GM21381 (cell line): ENCODE results near the gene PPP1R16B.
"Not testable (repeated sequence)": the region's sequence is repeated elsewhere in the genome, so short reads cannot be mapped to it uniquely, and the experiment has no call there.

Source experiments
- ATAC-seq: cut with Tn5 transposase; IDR thresholded peaks from one replicate; pipeline ENCODE4 v1.9.1; 2021; ENCODE audit warnings: mild to moderate bottlenecking, moderate library complexity; ENCODE audit not compliant: unreplicated experiment

The PPP1R16B gene

GRCh38 chr20:38843346-38843745, 37.8 kb downstream of the PPP1R16B start:
- no peak for ATAC-seq

DNA sequence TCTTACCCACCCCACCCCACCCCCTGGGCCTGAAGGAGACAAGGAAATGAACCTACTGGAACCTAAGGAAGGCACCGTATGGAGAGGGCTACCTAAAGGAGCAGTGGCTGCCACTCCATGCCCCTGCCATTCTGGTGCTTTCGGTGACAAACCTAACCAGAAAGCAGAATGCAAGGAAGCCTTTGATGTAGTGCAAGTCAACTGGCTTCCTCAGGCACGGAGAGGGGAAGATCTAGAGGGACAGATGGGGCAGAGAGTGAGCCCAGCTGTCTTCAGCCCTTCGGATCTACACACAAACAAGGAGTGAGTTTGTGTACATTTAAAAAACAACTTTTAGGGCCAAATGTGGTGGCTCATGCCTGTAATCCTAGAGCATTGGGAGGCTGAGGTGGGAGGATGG, 39.5 kb downstream of the PPP1R16B start:
- ATAC-seq: no peak

DNA sequence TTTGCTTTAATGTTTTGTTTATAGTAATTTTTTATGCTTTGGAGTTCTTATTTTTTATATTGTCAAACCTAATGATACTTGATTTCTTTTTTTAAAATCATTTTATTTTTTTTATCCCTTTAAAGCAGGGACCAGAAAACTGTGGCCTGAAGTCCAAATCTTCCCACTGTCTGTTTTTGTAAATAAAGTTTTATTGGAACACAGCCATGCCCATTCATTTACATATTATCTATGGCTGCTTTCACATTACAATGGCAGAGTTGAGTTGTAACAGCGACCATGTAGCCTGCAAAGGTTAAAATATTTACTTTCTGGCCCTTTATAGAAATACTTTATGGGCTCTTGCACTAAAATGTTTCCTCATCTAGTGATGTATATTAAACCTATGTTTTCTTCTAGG, 42.3 kb downstream of the PPP1R16B start:
- ATAC-seq: no peak

DNA sequence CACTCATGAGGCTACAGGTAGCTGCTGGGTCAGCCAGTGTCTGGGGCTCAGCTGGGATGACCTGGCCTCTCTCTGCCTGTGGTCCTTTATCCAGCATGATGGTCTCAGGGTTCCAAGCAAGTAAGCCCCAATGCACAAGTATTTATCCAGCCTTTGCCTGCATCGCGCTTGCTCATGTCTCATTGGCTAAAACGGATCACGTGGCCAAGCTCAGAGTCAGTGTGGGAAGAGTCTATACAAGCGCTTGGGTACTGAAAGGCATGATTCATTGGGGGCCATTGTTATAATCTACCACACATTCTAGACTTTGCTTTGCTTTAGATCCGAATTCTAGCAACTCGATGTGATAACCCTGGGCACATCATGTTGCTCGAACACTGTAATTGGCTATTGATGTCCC, 48.3 kb downstream of the PPP1R16B start:
- no peak for ATAC-seq

DNA sequence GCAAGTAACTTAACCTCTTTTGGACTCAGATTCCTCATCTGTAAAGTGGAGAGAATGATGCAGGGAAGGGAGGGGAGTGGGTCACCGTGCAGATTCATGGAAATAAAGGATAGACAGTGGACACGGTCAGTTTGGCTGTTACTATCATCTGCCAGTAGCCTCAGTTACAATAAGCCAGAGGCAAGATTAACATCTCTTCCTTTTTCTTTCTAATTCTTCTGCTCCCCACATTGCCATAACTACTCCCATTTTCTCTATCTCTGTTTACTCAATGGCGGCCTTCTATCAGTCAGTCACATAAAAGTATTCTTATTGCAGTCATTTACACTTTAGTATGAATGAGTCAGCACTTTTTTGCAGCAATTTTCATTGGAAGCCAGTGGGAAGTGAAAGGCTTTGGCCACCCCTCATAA, 49.2 kb downstream of the PPP1R16B start:
- ATAC-seq: no peak

GRCh38 chr20:38855356-38855755, 49.9 kb downstream of the PPP1R16B start:
- no peak for ATAC-seq

GRCh38 chr20:38856570-38856969, 51.1 kb downstream of the PPP1R16B start:
- ATAC-seq: no peak

DNA sequence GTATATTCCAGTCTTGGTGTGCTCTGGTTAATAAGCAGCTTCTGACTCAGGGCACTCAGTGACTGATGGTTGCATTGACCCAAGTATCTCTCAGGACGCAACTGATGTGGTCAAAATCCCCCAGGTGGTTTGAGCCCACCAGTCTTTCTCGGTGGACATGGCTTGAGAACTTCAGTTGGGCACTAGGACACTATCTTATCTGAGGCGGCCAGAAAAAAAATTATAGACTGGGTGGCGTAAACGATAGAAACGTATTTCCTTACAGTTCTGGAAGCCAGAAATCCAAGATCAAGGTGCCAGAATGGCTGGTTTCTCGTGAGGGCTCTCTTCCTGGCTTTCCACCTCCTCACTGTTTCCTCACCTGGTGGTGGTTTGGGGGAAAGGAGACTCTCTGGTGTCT, 52.2 kb downstream of the PPP1R16B start:
- ATAC-seq: no peak

DNA sequence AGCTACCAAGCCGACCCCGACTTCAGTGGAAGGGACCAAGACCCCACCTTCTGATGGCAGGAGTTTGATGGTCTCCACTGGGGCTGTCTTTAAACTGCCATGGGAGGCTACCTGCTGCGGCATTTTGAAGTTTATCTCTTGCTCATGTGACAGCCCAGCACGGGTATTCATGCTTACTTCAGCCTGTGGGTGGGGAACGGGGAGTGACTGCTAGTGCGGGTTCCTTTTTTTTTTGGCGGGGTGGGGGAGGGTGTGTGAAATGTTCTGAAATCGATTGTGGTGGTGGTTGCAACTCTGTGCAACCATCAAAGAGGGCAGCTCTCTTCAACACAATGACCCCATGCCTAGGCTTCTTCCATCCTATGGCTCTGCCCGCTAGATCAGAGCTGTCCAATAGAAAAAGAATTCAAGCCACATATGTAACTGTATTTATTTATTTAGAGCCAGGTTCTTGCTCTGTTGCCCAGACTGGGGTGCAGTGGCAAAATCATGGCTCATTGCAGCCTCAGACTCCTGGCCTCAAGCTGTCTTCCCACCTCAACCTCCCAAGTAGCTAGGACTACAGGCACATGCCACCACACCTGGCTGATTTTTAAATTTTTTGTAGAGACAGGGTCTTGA, 53.7 kb downstream of the PPP1R16B start:
- ATAC-seq: peak; percentile 23

DNA sequence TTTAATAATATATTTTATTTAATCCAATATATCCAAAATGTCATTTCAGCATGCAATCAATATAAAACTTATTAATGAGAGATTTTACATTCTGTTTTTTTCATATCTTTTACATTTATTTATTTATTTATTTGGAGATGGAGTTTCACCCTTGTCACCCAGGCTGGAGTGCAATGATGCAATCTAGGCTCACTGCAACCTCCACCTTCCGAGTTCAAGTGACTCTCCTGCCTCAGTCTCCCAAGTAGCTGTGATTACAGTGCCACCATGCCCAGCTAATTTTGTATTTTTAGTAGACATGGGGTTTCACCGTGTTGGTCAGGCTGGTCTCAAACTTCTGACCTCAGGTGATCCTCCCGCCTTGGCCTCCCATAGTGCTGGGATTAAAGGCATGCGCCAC, 54.4 kb downstream of the PPP1R16B start:
- not testable (repeated sequence) for ATAC-seq

GRCh38 chr20:38861071-38861401, 55.5 kb downstream of the PPP1R16B start:
- no peak for ATAC-seq

DNA sequence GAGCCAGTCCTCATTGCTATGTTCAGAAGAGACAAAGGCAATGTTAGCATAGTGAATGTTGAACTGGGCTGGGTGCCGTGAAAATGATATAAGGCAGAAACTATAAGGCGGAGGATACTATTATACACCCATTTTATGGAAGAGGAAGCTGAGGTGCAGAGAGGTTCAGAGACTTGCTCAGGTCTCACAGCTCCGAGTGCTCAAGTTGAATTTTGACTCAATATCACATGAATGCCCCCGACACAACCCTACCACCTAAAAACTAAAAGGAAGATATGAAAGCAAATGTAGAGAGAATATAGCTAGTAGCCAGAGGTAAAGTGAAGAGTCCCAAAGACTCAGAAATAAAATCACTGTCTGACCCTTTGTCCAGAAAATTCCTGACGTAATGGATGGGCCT, 56.7 kb downstream of the PPP1R16B start:
- ATAC-seq: no peak

DNA sequence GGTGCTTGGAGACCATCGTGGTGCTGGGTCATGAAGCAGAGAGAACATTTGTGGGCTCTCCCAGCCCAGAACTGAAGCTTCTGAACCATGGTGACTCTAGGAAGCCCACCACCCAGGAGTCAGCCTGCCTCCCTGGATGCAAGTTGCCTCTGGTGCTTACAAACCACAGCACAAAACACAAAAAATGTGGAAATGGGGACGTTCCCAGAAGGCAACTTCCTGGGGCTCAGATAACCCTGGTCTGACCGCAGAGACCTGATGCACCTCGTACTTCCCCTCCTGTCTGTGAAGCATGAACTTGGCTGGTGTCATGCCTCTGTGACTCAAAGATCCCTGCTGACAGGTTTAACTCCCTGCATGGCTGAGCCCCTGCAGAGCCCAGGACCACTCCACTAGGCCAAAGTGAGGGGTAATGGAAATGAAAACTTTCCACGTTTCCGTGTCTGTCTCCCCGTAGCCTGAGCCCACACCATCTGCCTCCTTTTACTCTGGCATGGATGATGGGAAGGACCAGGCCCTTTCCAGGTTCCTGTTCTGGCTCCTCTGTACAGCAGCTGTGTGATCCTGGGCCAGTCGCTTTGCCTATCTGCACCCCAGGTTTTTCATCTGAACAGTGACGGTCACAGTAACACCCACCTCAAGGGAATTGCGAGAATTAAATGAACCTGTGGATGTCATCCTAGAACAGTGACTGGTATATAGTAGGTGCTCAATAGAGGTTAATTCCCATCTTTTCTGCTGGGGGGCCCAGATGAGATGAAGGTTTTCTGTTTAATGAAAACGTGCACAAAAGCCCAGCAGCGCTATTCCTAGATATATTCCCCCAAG, 57.7 kb downstream of the PPP1R16B start:
- ATAC-seq: peak; percentile 52

DNA sequence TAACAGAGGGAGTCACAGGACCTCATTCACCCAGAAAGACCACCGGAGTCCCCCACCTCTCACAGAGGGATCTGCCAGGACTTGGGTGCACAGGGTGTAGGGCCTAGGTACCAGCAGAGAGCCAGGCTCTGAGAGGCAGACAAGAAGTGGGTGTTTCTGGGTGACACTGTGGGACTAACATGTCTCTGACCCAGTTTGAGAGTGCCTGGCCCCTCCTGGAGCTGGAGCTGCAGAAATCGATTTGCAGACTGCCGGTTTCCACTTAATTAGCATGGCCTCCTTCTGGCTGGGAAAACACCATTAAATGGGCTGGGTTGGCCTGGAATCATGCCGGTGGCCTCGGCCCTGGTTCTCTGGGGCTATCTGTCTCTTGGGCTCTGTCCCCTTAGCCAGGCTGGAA, 59.2 kb downstream of the PPP1R16B start:
- ATAC-seq: no peak

- ATAC-seq: no peak
These were observed 61.0 kb downstream of the PPP1R16B start for GRCh38 chr20:38866265-38867061.

- ATAC-seq: no peak
These were observed 61.5 kb downstream of the PPP1R16B start for GRCh38 chr20:38867062-38867359.

GRCh38 chr20:38870733-38871559, 65.4 kb downstream of the PPP1R16B start:
- no peak for ATAC-seq

- no peak for ATAC-seq
These were observed 66.1 kb downstream of the PPP1R16B start for GRCh38 chr20:38871560-38871953.

DNA sequence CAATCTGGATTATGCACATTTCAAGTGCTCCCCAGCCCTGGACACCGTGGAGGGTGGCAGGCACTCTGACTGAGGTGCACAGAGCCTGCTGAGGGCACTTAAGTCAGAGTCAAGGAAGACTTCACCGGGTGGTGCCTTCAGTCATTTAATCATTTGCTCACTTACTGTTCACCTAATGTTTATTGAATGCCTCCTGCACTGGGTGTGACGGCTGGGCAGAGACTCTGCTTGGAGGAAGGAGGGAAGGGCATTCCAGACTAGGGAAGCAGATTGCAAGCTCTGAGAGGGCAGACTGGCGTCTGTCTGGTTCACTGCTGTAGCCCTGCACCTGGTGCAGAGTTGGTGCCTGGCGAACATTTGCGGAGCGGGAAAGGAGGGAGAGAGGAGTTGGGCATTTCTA, 66.5 kb downstream of the PPP1R16B start:
- no peak for ATAC-seq

GRCh38 chr20:38872491-38873049, 67.1 kb downstream of the PPP1R16B start:
- ATAC-seq: no peak

DNA sequence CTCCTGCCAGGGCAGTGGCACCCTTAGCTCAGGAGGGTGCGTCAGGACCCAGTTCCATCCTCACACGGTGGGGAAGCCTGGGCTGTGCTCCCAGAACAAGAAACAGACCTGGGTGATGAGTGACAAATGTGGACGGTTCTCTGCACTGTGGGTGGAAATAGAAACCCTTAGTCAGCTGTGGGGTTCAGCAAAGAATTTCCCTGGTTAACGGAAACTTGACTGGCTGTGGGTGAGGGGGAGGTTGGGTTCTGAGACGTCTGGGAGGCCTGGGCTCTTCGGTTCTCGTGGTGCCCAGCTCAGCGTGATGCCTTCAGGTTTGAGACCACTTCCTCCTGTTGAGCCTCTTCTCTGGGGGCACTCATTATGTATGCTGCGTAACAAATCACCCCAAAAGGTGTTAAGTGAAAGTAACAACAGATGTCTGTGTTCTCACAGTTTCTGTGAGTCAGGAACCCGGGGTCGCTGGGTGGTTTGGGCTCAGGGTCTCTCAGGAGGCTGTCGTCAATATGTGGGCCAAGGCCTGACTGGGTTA, 67.6 kb downstream of the PPP1R16B start:
- peak; percentile 50 for ATAC-seq
